ENCODE data around the gene UQCRH. TPM values are rescaled to one million over a fixed set of nuclear protein-coding genes. Genes with fewer than 3 reads are reported as not detected.
"Not testable (repeated sequence)": the region's sequence is repeated elsewhere in the genome, so short reads cannot be mapped to it uniquely, and the experiment has no call there.

The UQCRH gene
- total RNA-seq, 1 experiment from 2014 or later, result 655 TPM

DNA sequence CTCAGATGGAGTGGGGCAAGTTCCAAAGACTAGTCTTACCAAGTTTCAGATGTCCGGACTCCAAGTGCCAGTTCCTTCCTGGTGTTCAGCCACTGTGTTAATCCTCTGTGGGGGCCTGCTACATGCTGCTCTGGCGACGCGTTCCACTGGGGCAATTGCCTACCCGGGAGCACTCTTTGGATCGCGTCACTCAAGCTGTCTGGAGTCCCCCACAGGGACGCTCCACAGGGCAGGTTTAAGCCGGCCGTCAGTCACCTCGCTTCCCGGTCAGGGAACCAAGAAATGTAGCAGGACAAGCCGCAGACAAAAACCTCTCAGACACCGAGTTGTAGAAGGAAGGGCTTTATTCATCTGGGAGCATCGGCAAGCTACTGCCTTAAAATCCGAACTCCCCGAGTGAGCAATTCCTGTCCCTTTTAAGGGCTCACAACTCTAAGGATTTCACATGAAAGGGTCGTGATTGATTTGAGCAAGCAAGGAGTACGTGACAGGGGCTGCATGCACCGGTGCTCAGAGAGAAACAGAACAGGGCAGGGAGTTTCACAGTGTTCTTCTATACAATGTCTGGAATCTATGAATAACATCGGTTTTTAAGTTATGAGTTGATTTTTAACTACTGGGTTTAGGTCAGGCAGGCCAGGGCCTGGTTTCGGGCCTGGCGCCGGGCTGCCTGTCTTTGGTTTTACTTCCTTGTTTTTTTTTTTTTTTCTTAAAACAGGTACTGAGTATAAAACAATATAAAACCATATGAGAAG is 28.5 kb downstream of the UQCRH start:
- DNase-seq (ENCODE audit: extremely low read depth, low read depth), result not testable (repeated sequence)

DNA sequence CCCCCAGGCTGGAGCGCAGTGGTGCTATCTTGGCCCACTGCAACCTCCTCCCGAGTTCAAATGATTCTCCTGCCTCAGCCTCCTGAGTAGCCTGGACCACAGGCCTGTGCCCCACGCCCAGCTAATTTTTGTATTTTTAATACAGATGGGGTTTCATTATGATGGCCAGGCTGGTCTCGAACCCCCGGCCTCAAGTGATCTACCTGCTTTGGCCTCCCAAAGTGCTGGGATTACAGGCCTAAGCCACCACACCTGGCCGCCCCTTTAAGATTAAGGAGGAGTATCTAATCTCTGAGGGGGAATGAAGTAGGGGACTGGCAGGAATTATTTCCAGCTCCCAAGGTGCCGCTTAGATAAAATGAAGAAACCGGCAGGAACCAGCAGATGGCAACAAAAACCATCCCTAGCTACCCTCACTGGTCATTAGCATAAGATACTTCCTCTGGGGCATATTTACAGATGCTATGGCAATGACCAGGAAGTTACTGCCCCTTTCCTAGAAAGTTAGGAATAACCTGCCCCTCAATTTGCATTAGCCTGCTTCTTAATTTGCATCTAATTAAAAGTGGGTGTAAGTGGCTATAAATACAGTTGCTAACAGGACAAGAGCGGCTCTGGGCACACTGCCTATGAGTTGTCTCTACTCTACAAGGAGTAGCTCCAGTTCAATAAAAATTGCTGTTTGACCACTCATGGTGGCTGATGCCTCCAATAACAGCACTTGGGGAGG is 30.0 kb downstream of the UQCRH start:
- peak; percentile 36 for DNase-seq (ENCODE audit: extremely low read depth, low read depth)

DNA sequence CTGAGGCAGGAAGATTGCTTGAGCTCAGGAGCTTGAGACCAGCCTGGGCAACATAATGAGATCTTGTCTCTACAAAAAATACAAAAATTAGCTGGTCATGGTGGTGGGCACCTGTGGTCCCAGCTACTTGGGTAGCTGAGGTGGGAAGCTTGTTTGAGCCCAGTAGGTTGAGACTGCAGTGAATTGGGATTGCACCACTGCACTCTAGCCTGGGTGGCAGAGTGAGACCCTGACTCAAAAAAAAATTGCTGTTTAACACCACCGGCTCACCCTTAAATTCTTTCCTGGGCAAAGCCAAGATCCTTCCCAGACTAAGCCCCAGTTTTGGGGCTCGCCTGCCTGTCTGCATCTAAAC is 30.5 kb downstream of the UQCRH start:
- DNase-seq (ENCODE audit: extremely low read depth, low read depth), result no peak

DNA sequence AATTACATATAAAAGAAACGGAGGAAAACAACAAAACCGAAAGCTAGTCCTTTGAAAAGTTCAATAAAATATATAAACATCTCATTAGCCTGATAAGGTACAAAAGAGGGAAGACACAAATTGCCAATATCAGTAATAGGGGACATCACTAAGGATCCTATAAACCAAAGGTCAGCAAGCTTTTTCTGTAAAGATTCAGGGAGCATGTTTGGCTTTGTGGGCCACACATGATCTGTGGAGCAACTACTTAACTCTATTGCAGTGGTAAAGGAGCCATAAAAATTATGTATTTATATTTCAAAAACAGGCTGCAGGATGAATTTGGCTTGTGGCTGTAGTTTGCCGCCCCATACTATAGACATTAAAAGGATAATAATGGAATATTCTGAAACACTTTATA is 31.6 kb downstream of the UQCRH start:
- no peak for DNase-seq (ENCODE audit: extremely low read depth, low read depth)

DNA sequence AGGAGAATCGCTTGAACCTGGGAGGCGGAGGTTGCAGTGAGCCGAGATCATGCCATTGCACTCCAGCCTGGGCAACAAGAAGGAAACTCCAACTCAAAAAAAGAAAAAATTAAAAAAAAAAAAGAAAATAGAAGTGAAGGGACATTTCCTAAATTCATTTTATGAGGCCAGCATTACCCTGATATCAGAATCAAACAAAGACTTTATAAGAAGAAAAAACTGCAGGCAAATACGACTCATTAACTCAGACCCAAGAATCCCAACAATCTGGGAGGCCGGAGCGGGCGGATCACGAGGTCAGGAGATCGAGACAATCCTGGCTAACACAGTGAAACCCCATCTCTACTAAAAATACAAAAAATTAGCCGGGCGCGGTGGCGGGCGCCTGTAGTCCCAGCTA is 33.9 kb downstream of the UQCRH start:
- DNase-seq (ENCODE audit: extremely low read depth, low read depth), result not testable (repeated sequence)

DNA sequence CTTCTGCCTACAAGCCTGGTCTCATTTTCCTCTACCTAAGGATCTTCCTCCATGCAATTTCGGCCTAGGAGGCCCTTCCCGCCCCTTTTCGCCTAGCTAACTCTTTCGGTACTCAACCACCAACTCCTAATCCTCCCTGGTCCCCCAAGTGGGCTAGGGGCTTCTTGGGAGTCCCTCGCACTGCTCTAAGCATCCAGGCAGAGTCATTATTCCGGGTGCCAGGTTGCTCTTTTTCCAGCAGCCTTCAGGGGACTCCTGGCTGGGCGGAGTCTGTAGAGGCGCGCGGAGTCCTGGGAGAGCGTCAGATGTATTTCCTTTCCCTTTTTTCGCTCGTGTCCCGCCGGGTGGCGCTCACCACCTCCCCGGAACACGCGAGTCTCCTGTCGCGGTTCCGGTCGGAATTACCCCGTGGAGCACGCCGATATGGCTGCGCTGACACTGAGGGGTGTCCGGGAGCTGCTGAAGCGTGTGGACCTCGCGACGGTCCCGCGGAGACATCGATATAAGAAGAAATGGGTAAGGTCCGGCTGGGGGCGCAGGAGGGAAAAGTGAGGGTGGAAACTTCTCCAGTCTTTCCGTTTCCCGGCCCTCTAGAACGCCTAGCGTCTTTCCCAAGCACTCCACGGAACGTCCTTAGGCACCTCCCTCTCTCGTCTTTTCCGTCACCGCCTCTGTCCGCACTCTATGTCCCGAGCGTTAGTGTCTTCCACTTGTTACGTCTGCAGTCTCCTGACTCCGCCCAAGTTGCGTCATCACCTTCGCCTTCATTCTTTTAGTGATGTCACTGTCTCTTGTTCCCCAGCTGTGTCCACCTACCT is 37.1 kb downstream of the UQCRH start, which contains the start of gene NSUN4:
Gene NSUN4 (plus strand): TSS at position 404 of the 818 bp plus-strand sequence. CDS start 20 bp downstream, at position 424.
- peak; percentile 88 for DNase-seq (ENCODE audit: extremely low read depth, low read depth)

DNA sequence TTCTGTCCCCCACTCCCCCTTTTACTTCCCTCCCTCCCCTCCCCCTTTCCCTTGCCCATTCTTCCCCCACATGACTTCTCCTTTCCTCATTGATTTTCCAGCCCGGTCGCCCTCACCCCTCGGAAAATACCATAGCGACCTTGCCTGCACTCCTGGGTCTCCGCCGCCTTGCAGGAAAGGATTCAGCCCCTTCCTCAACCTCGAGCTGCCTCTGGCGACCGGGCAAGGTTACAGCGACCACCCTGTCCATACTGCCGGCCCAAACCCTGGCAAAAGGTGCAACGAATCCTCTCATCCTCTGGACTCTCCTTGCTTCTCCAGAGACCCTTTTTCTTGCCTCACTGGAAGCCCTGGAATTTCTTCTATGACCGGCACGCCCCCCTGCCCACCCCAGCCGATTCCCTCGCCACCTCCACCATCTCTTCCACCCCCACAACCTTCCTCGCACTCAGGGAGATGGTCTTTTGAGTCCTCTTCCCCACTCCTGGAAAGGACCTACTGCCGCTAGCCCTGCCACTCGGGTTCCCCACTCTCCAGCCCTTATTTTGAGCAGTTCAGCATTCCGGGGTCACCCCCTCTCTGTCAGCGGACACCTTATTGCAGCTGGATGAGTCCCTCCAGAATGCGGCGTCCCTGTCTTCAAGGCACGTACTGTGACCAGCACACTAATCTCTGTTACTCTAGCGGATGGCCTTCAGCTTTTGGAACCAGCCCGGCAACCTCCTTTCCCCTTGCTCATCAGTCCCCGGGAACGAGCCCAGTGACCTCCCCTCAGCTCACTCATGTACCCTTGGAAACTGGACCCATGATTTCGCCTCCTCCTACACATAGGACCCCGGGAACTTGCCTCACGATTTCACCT is 38.0 kb downstream of the UQCRH start:
- no peak for DNase-seq (ENCODE audit: extremely low read depth, low read depth)

DNA sequence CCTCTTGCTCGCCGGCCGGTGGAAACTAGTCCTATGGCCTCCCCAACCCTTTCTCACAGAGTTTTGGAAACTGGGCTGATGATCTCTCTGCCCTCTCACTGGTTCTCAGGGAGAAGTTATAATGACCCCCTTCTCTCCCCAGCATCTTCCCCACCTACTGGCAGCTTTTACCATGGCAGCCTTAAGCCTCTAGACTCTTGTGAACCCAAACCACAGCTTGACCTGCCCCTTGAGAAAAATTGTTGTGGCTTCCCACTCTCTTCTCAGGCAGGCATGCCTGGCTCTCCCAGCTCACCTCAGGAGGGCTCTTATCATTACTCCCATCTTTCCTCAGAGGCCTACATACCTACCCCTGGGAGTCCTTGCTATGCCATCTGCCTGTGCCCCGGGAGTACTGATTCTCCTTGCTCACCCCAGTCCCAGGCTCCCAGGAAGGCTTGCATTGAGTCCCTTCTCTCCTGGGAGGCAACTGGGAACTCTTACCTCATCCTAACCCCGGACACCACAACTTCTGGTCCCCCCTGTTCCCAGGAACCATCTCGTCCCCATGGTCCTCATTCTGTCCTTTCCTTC is 38.7 kb downstream of the UQCRH start:
- DNase-seq (ENCODE audit: extremely low read depth, low read depth), result no peak

DNA sequence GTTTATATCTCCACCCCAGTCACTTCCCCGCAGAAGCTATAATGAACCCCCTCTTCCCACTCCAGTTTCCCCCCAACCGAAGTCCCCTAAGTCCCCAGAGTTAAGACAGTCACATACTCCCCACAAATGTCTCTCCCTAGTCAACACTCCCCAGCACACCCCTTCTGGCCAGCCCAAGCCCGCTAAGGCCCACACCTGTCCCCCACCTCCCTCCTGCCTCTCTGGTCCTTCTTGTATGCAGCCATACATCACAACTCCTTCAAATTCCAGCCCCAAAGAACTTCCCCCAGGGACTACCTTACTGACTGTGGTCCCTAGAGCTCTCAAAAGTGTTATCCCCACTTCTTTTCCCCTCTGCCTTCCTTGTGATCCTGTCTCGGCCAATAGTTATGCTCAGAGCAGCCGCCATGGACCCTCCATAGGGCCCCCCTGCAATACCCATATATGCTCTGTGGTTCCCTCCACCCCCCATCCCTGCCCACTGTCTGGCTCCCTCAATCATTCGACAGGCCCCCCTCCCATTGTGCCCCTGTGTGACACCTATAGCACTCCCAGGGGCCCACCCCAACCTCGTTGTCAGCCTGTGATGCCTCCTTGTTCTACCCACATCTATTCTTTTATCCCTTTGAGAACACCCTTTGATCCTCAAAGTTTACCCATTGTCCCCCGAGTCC is 39.3 kb downstream of the UQCRH start:
- no peak for DNase-seq (ENCODE audit: extremely low read depth, low read depth)

DNA sequence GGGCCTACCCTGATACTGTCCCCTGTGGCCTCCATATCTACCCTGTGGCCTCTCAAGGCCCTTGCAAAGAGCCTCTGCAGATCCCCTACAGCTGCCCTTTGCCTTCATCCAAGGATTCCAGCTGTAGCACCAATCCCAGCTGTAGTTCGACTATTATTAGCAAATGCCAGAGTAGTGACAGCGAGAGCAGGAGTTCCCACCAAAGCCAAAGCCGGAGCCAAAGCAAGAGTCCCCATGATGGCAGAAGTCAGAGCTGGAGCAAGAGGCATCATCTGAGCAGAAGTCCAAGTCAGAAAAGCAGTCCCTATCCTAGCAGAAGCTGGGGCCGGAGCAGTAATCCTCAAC is 39.8 kb downstream of the UQCRH start:
- no peak for DNase-seq (ENCODE audit: extremely low read depth, low read depth)

DNA sequence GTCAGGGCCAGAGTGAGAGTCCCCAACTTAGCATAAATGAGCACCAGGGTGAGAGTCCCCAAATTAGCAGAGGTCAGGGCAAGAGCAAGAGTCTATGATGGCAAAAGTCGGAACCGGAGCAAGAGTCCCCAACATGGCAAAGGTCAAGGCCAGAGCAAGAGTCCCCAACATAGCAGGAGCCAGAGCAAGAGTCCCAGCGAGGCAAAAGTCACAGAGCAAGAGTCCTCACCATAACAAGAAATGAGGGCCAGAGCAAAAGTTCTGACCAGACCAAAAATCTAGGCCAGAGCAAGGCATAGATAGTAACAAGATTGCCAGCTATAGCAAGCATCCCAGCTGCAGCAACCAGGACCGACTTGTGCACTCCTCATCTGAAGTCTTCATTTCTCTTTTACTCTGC is 40.2 kb downstream of the UQCRH start:
- DNase-seq (ENCODE audit: extremely low read depth, low read depth), result no peak

DNA sequence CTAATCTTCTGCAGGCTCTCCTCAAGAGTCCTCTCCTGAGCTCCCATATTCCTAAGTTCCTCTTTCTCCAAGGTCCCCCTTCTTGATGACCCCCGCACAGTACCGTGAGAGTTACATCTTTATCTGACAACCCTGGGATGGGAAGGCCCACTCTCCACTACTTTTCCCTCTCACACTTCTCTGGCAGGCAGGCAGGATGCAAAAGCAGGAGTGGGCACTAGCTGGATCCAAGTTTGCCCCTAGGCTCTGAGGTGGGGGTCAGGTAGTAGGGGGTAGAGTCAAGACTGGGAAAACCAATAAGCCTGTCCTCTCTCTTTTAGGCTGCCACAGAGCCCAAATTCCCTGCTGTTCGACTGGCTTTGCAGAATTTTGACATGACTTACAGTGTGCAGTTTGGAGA is 41.0 kb downstream of the UQCRH start:
- DNase-seq (ENCODE audit: extremely low read depth, low read depth), result no peak

DNA sequence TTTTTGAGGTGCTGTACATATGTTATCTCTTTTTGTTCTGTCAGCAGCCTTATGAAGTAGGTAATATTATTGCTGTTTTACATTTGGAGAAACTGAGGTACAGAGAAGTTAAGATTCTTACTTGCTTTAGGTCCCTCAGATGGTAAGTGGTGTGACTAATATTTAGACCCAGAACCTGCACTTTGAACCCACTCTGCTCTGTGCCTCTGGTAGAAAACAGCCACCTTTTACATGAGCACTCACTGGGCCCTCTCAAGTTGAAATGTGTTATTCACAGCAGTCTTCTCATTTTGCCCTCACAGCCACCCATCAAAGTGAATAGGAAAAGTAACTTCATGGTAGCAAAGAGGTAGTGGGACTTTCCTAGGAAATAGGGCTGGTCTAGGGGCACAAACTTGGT is 41.8 kb downstream of the UQCRH start:
- DNase-seq (ENCODE audit: extremely low read depth, low read depth), result no peak

DNA sequence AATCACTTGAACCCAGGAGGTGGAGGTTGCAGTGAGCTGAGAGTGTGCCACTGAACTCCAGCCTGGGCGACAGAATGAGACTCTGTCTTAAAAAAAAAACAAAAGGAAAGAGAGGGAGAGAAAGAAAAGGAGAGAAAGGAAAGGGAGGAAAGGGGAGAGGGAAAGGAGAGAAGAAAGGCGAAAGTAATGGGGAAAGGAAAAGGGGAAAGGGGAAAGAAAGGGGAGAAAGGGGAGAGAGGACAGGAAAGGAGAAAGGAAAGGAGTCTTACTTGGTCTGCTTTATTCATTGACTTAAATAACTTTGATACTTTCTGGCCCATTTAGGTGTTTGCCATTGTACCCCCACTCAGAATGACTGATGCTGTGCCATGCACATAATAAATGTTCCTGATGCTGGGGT is 48.9 kb downstream of the UQCRH start:
- no peak for DNase-seq (ENCODE audit: extremely low read depth, low read depth)

DNA sequence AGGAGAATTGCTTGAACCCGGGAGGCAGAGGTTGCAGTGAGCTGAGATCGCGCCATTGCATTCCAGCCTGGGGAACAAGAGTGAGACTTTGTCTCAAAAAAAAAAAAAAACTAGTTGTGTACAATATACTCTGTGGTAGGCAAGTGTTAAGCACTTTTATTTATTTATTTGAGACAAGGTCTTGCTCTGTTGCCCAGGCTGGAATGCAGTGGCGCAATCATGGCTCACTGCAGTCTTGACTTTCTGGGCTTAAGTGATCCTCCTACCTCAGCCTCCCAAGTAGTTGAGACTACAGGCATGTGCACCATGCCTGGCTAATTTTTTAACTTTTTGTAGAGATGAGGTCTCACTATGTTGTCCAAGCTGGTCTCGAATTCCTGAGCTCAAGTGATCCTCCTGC is 52.4 kb downstream of the UQCRH start:
- DNase-seq (ENCODE audit: extremely low read depth, low read depth), result not testable (repeated sequence)

DNA sequence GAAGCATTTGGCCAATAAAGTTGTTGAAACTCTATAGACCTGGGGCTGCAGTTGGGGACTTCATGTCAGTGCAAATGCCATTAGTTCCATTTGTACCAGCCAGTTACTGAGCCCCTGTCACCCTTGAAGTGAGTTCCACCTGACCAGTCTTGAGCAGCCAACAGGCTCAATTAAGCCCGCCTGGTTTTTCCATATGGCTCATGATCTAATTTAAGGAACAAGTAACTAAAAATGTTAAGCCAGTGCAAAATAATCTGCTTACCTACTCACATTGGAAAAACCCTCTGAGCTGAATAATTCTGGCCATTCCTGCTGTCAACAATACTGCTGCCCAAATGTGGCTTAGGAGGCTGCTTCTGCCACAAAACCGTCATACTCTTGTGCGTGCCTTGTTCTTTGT is 58.7 kb downstream of the UQCRH start:
- no peak for DNase-seq (ENCODE audit: extremely low read depth, low read depth)

DNA sequence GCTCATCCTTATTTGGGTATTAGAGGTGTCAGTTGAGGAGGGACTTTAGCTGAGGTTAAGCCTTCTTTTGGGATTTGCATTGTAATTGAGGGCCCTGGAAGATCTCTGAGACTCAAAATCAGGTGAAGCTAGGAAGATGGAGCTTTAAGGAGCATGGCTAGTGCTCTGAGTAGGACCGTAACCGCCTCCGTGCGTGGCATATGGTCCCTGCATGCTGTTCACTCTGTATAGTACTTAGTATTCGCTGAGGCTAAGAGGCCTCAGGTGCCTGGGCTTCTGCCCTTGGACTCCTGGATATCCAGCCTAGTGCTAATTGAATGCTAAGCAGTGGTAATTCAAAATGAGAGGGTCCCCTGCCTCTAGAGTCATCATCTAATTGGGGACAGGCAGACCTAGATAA is 59.6 kb downstream of the UQCRH start:
- DNase-seq (ENCODE audit: extremely low read depth, low read depth), result no peak

DNA sequence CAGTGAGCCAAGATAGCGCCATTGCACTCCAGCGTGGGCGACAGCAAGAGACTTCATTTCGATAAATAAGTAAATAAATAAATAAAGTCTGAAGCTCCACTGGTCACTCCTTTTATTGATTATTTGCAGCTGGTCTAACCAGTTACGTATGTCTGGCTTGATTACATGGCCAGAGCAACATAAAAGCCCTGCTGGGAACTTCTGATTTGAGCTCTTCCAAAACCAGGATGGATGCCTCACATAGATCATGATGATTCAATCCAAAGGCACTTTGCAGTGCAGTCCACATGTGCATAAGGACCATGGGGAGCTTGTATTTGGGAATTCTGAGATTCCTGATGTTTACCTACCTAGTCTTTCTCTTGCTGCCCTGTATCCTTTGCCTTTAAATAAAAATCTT is 61.1 kb downstream of the UQCRH start:
- DNase-seq (ENCODE audit: extremely low read depth, low read depth), result no peak

DNA sequence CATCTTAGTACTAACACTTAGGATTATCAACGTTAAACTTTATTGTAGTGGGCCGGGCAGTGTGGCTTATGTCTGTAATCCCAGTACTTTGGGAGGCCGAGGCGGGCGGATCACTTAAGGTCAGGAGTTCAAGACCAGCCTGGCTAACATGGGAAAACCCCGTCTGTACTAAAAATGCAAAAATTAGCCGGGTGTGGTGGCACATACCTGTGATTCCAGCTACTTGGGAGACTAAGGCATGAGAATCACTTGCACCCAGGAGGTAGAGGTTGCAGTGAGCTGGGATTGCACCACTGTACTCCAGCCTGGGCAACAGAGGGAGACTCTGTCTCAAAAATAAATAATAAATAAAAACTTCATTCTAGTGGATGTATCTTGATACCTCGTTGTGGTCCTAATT is 62.3 kb downstream of the UQCRH start:
- not testable (repeated sequence) for DNase-seq (ENCODE audit: extremely low read depth, low read depth)
